ENCODE measurements around the gene PRTFDC1. TPM values are rescaled to one million over a fixed set of nuclear protein-coding genes. Genes with fewer than 3 reads are reported as not detected.

The PRTFDC1 gene
- total RNA-seq, 1 donor from 2014 or later, result 9.1 TPM

- H3K9me3 Mint-ChIP-seq (ENCODE audit: unreplicated experiment), result peaks cover 2% of the 10 kb centered on the region
- Histone ChIP-seq H2AFZ (ENCODE audit: low read depth, low read length) (no peak overlapping the region), H3K36me3 (ENCODE audit: insufficient read depth, low read length) (no peaks in the 10 kb centered on the region), H3K27me3 (ENCODE audit: insufficient read depth, low read length) (no peaks in the 10 kb centered on the region), H3K4me2 (ENCODE audit: low read length) (no peak overlapping the region), H4K20me1 (ENCODE audit: insufficient read depth, low read length) (no peaks in the 10 kb centered on the region), H3K4me3 (ENCODE audit: insufficient read depth, low read depth, low read length) (no peak overlapping the region), H3K4me1 (ENCODE audit: insufficient read depth, low read length) (peaks cover 9% of the 10 kb centered on the region), H3K9me3 (ENCODE audit: insufficient read depth, low read depth, low read length) (no peaks in the 10 kb centered on the region), H3K27ac (ENCODE audit: low read depth, low read length) (no peak overlapping the region), H3K79me2 (ENCODE audit: insufficient read depth, low read length) (no peaks in the 10 kb centered on the region), H3K9ac (ENCODE audit: low read length) (no peak overlapping the region)
- FAIRE-seq, result no peak
- H3K27me3 Mint-ChIP-seq (ENCODE audit: low read depth, unreplicated experiment), result no peaks in the 10 kb centered on the region
- DNase-seq (ENCODE audit: low read depth), result no peak
- H3K27ac Mint-ChIP-seq (ENCODE audit: unreplicated experiment), result no peak overlapping the region
- H3K4me3 Mint-ChIP-seq (ENCODE audit: unreplicated experiment), result no peak overlapping the region
- TF ChIP-seq EZH2 (IDR thresholded peaks at IDR 0.05; ENCODE audit: insufficient read depth, low read length) (no peak), CTCF (IDR thresholded peaks at IDR 0.05; ENCODE audit: insufficient read depth, low read depth, low read length) (no peak)
- H3K4me1 Mint-ChIP-seq (ENCODE audit: low read depth, unreplicated experiment), result peaks cover 8% of the 10 kb centered on the region
- peaks cover 3% of the 10 kb centered on the region for H3K36me3 Mint-ChIP-seq (ENCODE audit: low read depth, unreplicated experiment)
Observed at GRCh38 chr10:24931236-24931635, 21.2 kb downstream of the PRTFDC1 start.

GRCh38 chr10:24930427-24930826, 22.0 kb downstream of the PRTFDC1 start:
- Mint-ChIP-seq H3K36me3 (ENCODE audit: low read depth, unreplicated experiment) (peaks cover 5% of the 10 kb centered on the region), H3K27me3 (ENCODE audit: low read depth, unreplicated experiment) (no peaks in the 10 kb centered on the region), H3K4me1 (ENCODE audit: low read depth, unreplicated experiment) (peaks cover 8% of the 10 kb centered on the region), H3K27ac (ENCODE audit: unreplicated experiment) (no peak overlapping the region), H3K4me3 (ENCODE audit: unreplicated experiment) (no peak overlapping the region), H3K9me3 (ENCODE audit: unreplicated experiment) (peaks cover 2% of the 10 kb centered on the region)
- Histone ChIP-seq H3K4me1 (ENCODE audit: insufficient read depth, low read length) (peaks cover 9% of the 10 kb centered on the region), H3K36me3 (ENCODE audit: insufficient read depth, low read length) (no peaks in the 10 kb centered on the region), H3K4me3 (ENCODE audit: insufficient read depth, low read depth, low read length) (no peak overlapping the region), H3K9ac (ENCODE audit: low read length) (no peak overlapping the region), H3K4me2 (ENCODE audit: low read length) (no peak overlapping the region), H3K27ac (ENCODE audit: low read depth, low read length) (no peak overlapping the region), H3K9me3 (ENCODE audit: insufficient read depth, low read depth, low read length) (no peaks in the 10 kb centered on the region), H4K20me1 (ENCODE audit: insufficient read depth, low read length) (no peaks in the 10 kb centered on the region), H2AFZ (ENCODE audit: low read depth, low read length) (no peak overlapping the region), H3K79me2 (ENCODE audit: insufficient read depth, low read length) (no peaks in the 10 kb centered on the region), H3K27me3 (ENCODE audit: insufficient read depth, low read length) (no peaks in the 10 kb centered on the region)
- no peak for DNase-seq (ENCODE audit: low read depth)
- TF ChIP-seq CTCF (IDR thresholded peaks at IDR 0.05; ENCODE audit: insufficient read depth, low read depth, low read length), result no peak
- TF ChIP-seq EZH2 (IDR thresholded peaks at IDR 0.05; ENCODE audit: insufficient read depth, low read length), result no peak
- FAIRE-seq, result peak; percentile 34

- H3K79me2 ChIP-seq (ENCODE audit: insufficient read depth, low read length), result no peaks in the 10 kb centered on the region
- no peak overlapping the region for H3K4me2 ChIP-seq (ENCODE audit: low read length)
- H3K9me3 Mint-ChIP-seq (ENCODE audit: unreplicated experiment), result peaks cover 2% of the 10 kb centered on the region
- H3K4me3 Mint-ChIP-seq (ENCODE audit: unreplicated experiment), result no peak overlapping the region
- no peak overlapping the region for H3K27ac Mint-ChIP-seq (ENCODE audit: unreplicated experiment)
- peaks cover 6% of the 10 kb centered on the region for H3K4me1 Mint-ChIP-seq (ENCODE audit: low read depth, unreplicated experiment)
- H3K36me3 Mint-ChIP-seq (ENCODE audit: low read depth, unreplicated experiment), result peaks cover 3% of the 10 kb centered on the region
- no peak for TF ChIP-seq CTCF (IDR thresholded peaks at IDR 0.05; ENCODE audit: insufficient read depth, low read depth, low read length)
- no peak for TF ChIP-seq EZH2 (IDR thresholded peaks at IDR 0.05; ENCODE audit: insufficient read depth, low read length)
- H3K9ac ChIP-seq (ENCODE audit: low read length), result peak overlapping the region; percentile 5
- FAIRE-seq, result no peak
- no peaks in the 10 kb centered on the region for H3K36me3 ChIP-seq (ENCODE audit: insufficient read depth, low read length)
- H2AFZ ChIP-seq (ENCODE audit: low read depth, low read length), result no peak overlapping the region
- no peaks in the 10 kb centered on the region for H3K27me3 ChIP-seq (ENCODE audit: insufficient read depth, low read length)
- H3K4me3 ChIP-seq (ENCODE audit: insufficient read depth, low read depth, low read length), result no peak overlapping the region
- no peaks in the 10 kb centered on the region for H3K9me3 ChIP-seq (ENCODE audit: insufficient read depth, low read depth, low read length)
- H3K27ac ChIP-seq (ENCODE audit: low read depth, low read length), result no peak overlapping the region
- no peak for DNase-seq (ENCODE audit: low read depth)
- H3K4me1 ChIP-seq (ENCODE audit: insufficient read depth, low read length), result peaks cover 9% of the 10 kb centered on the region
- no peaks in the 10 kb centered on the region for H3K27me3 Mint-ChIP-seq (ENCODE audit: low read depth, unreplicated experiment)
- no peaks in the 10 kb centered on the region for H4K20me1 ChIP-seq (ENCODE audit: insufficient read depth, low read length)
Observed at GRCh38 chr10:24929904-24930303, 22.5 kb downstream of the PRTFDC1 start.
